Measurements from ENCODE around the gene NRARP. TPM values are rescaled to one million over a fixed set of nuclear protein-coding genes. Genes with fewer than 3 reads are reported as not detected.

Gene NRARP
- total and polyA plus RNA-seq, 2 experiments from 2014 or later: 4.0 to 55.1 TPM

- ATAC-seq (no peak), DNase-seq (ENCODE audit: low spot score) (no peak)
- no peak overlapping the region for H3K27ac ChIP-seq (ENCODE audit: low read depth)
- peaks cover 13% of the 10 kb centered on the region; the same call in 1 of the 2 replicates for H3K4me1 ChIP-seq (ENCODE audit: insufficient read depth)
- no peak overlapping the region for H3K4me3 Mint-ChIP-seq
- H3K4me1 Mint-ChIP-seq: peaks cover 2% of the 10 kb centered on the region; the same call in 2 of the 3 replicates
- H3K27ac Mint-ChIP-seq: no peak overlapping the region
- no peaks in the 10 kb centered on the region for H3K36me3 ChIP-seq (ENCODE audit: insufficient read depth)
- TF ChIP-seq EZH2phosphoT487 (IDR thresholded peaks at IDR 0.05; ENCODE audit: unreplicated experiment) (no peak), JUNB (IDR thresholded peaks at IDR 0.05; ENCODE audit: unreplicated experiment) (no peak), ZNF331 (CRISPR knock-in tag; IDR thresholded peaks at IDR 0.05; ENCODE audit: low read depth) (no peak), EZH2 (IDR thresholded peaks at IDR 0.05; ENCODE audit: low read depth, unreplicated experiment) (no peak), STAT1 (IDR thresholded peaks at IDR 0.05; ENCODE audit: unreplicated experiment) (no peak)
- TF ChIP-seq, protein P1, sequence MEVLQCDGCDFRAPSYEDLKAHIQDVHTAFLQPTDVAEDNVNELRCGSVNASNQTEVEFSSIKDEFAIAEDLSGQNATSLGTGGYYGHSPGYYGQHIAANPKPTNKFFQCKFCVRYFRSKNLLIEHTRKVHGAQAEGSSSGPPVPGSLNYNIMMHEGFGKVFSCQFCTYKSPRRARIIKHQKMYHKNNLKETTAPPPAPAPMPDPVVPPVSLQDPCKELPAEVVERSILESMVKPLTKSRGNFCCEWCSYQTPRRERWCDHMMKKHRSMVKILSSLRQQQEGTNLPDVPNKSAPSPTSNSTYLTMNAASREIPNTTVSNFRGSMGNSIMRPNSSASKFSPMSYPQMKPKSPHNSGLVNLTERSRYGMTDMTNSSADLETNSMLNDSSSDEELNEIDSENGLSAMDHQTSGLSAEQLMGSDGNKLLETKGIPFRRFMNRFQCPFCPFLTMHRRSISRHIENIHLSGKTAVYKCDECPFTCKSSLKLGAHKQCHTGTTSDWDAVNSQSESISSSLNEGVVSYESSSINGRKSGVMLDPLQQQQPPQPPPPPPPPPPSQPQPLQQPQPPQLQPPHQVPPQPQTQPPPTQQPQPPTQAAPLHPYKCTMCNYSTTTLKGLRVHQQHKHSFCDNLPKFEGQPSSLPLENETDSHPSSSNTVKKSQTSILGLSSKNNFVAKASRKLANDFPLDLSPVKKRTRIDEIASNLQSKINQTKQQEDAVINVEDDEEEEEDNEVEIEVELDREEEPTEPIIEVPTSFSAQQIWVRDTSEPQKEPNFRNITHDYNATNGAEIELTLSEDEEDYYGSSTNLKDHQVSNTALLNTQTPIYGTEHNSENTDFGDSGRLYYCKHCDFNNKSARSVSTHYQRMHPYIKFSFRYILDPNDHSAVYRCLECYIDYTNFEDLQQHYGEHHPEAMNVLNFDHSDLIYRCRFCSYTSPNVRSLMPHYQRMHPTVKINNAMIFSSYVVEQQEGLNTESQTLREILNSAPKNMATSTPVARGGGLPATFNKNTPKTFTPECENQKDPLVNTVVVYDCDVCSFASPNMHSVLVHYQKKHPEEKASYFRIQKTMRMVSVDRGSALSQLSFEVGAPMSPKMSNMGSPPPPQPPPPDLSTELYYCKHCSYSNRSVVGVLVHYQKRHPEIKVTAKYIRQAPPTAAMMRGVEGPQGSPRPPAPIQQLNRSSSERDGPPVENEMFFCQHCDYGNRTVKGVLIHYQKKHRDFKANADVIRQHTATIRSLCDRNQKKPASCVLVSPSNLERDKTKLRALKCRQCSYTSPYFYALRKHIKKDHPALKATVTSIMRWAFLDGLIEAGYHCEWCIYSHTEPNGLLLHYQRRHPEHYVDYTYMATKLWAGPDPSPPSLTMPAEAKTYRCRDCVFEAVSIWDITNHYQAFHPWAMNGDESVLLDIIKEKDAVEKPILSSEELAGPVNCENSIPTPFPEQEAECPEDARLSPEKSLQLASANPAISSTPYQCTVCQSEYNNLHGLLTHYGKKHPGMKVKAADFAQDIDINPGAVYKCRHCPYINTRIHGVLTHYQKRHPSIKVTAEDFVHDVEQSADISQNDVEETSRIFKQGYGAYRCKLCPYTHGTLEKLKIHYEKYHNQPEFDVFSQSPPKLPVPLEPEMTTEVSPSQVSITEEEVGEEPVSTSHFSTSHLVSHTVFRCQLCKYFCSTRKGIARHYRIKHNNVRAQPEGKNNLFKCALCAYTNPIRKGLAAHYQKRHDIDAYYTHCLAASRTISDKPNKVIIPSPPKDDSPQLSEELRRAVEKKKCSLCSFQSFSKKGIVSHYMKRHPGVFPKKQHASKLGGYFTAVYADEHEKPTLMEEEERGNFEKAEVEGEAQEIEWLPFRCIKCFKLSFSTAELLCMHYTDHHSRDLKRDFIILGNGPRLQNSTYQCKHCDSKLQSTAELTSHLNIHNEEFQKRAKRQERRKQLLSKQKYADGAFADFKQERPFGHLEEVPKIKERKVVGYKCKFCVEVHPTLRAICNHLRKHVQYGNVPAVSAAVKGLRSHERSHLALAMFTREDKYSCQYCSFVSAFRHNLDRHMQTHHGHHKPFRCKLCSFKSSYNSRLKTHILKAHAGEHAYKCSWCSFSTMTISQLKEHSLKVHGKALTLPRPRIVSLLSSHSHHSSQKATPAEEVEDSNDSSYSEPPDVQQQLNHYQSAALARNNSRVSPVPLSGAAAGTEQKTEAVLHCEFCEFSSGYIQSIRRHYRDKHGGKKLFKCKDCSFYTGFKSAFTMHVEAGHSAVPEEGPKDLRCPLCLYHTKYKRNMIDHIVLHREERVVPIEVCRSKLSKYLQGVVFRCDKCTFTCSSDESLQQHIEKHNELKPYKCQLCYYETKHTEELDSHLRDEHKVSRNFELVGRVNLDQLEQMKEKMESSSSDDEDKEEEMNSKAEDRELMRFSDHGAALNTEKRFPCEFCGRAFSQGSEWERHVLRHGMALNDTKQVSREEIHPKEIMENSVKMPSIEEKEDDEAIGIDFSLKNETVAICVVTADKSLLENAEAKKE (CRISPR knock-in tag; IDR thresholded peaks at IDR 0.05): no peak
- TF ChIP-seq, protein P2, sequence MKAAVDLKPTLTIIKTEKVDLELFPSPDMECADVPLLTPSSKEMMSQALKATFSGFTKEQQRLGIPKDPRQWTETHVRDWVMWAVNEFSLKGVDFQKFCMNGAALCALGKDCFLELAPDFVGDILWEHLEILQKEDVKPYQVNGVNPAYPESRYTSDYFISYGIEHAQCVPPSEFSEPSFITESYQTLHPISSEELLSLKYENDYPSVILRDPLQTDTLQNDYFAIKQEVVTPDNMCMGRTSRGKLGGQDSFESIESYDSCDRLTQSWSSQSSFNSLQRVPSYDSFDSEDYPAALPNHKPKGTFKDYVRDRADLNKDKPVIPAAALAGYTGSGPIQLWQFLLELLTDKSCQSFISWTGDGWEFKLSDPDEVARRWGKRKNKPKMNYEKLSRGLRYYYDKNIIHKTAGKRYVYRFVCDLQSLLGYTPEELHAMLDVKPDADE (IDR thresholded peaks at IDR 0.05): no peak
- no peak overlapping the region for H3K4me2 ChIP-seq
- peaks cover 4% of the 10 kb centered on the region for H3K27me3 Mint-ChIP-seq (ENCODE audit: insufficient read depth, low read depth, poor library complexity)
- H3K79me2 ChIP-seq (replicated peaks; ENCODE audit: insufficient read depth): no peaks in the 10 kb centered on the region
- no peaks in the 10 kb centered on the region for H4K20me1 ChIP-seq (replicated peaks; ENCODE audit: insufficient read depth)
- no peak overlapping the region for H3K4me3 ChIP-seq
- H3F3A ChIP-seq (replicated peaks; ENCODE audit: low read depth): no peaks in the 10 kb centered on the region
- H2AFZ ChIP-seq: no peak overlapping the region
- H3K27me3 ChIP-seq (ENCODE audit: insufficient read depth): no peaks in the 10 kb centered on the region
- no peaks in the 10 kb centered on the region for H3K36me3 Mint-ChIP-seq (ENCODE audit: low read depth)
- H3K9me2 ChIP-seq (ENCODE audit: insufficient read depth): no peaks in the 10 kb centered on the region
- H3K9me3 Mint-ChIP-seq: no peaks in the 10 kb centered on the region
Observed at GRCh38 chr9:137313956-137314560, 12.0 kb upstream of the NRARP start.
